HFFc6 (cell line): Measurements from ENCODE around the gene PRKAR1B. TPM values are rescaled to one million over a fixed set of nuclear protein-coding genes. Genes with fewer than 3 reads are reported as not detected.
"Not testable (repeated sequence)": the region's sequence is repeated elsewhere in the genome, so short reads cannot be mapped to it uniquely, and the experiment has no call there.

Source experiments
- DNase-seq: peaks from one replicate; pipeline ENCODE4 v3.0.0-alpha.2; 2018
- H3K27ac Mint-ChIP-seq: 2 replicates; pipeline ENCODE4 v1.8.0; 2020; ENCODE audit warnings: mild to moderate bottlenecking, mixed read lengths
- H3K27me3 Mint-ChIP-seq: 2 replicates; pipeline ENCODE4 v1.8.0; 2021; ENCODE audit warnings: mild to moderate bottlenecking, moderate library complexity, mixed read lengths; ENCODE audit not compliant: insufficient read depth
- H3K36me3 Mint-ChIP-seq: 2 replicates; pipeline ENCODE4 v1.8.0; 2021; ENCODE audit warnings: low read depth, mixed read lengths
- H3K4me1 Mint-ChIP-seq: 2 replicates; pipeline ENCODE4 v1.8.0; 2020; ENCODE audit warnings: low read depth, mixed read lengths
- H3K4me3 Mint-ChIP-seq: 2 replicates; pipeline ENCODE4 v1.8.0; 2020; ENCODE audit warnings: mild to moderate bottlenecking, moderate library complexity, mixed read lengths
- H3K9me3 Mint-ChIP-seq: 2 replicates; pipeline ENCODE4 v1.8.0; 2020; ENCODE audit warnings: mild to moderate bottlenecking, mixed read lengths
- total RNA-seq, 6 experiments: library from RNA; stranded (reverse); fragmentation: NEBNext Ultra II Directional; extraction: Animal tissue kit (Norgen Biotek cat#: 25700); gene quantifications; 2 replicates in 1 of 6; 3 replicates in 5 of 6; pipeline ENCODE4 v1.2.3, GENCODE V29; 2021
- TF ChIP-seq, protein P1 (sequence below): fragments of 200-600 bp; sonication (generic); IDR thresholded peaks from 2 replicates; pipeline ENCODE4 v1.5.0; 2021; ENCODE audit warnings: antibody characterized with exemption, mild to moderate bottlenecking

Gene PRKAR1B
- total RNA-seq, 6 experiments from 2014 or later: 15.5 to 22.7 (median 17.1) TPM

DNA sequence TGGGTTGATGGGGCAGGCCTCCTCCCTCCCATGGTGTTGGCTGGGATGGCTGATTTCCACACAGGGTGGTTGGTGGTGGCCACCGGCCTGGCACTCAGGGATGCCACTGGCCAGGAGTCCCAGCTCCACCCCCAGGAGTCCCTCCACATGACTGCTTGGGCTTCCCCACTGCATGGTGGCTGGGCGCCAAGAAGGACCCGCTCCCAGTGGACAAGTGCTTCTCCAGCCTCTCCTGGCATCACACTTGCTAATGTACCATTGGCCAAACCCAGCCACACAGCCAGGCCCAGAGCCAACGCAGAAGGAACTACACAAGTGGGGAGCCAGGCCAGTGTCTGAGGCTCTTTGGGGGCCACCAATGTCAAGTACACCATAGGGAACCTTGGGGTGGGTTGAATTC, 74.2 kb downstream of the PRKAR1B start:
- no peak for DNase-seq
- Mint-ChIP-seq H3K27ac (no peak overlapping the region), H3K36me3 (no peaks in the 10 kb centered on the region; the same call in 1 of the 2 replicates), H3K4me3 (no peak overlapping the region), H3K27me3 (no peaks in the 10 kb centered on the region), H3K9me3 (peaks cover 10% of the 10 kb centered on the region), H3K4me1 (no peaks in the 10 kb centered on the region)
- TF ChIP-seq, protein P1, sequence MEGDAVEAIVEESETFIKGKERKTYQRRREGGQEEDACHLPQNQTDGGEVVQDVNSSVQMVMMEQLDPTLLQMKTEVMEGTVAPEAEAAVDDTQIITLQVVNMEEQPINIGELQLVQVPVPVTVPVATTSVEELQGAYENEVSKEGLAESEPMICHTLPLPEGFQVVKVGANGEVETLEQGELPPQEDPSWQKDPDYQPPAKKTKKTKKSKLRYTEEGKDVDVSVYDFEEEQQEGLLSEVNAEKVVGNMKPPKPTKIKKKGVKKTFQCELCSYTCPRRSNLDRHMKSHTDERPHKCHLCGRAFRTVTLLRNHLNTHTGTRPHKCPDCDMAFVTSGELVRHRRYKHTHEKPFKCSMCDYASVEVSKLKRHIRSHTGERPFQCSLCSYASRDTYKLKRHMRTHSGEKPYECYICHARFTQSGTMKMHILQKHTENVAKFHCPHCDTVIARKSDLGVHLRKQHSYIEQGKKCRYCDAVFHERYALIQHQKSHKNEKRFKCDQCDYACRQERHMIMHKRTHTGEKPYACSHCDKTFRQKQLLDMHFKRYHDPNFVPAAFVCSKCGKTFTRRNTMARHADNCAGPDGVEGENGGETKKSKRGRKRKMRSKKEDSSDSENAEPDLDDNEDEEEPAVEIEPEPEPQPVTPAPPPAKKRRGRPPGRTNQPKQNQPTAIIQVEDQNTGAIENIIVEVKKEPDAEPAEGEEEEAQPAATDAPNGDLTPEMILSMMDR: no peak

DNA sequence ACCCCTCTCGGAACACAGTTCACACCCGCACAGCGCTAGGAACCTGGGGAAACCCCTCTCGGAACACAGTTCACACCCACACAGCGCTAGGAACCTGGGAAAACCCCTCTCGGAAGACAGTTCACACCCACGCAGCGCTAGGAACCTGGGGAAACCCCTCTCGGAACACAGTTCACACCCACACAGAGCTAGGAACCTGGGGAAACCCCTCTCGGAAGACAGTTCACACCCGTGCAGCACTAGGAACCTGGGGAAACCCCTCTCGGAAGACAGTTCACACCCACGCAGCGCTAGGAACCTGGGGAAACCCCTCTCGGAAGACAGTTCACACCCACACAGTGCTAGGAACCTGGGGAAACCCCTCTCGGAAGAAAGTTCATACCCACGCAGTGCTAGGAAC, 74.9 kb downstream of the PRKAR1B start:
- not testable (repeated sequence) for H3K27ac Mint-ChIP-seq, DNase-seq, H3K27me3 Mint-ChIP-seq, H3K4me3 Mint-ChIP-seq, H3K36me3 Mint-ChIP-seq, H3K4me1 Mint-ChIP-seq
- H3K9me3 Mint-ChIP-seq: peaks cover 15% of the 10 kb centered on the region

DNA sequence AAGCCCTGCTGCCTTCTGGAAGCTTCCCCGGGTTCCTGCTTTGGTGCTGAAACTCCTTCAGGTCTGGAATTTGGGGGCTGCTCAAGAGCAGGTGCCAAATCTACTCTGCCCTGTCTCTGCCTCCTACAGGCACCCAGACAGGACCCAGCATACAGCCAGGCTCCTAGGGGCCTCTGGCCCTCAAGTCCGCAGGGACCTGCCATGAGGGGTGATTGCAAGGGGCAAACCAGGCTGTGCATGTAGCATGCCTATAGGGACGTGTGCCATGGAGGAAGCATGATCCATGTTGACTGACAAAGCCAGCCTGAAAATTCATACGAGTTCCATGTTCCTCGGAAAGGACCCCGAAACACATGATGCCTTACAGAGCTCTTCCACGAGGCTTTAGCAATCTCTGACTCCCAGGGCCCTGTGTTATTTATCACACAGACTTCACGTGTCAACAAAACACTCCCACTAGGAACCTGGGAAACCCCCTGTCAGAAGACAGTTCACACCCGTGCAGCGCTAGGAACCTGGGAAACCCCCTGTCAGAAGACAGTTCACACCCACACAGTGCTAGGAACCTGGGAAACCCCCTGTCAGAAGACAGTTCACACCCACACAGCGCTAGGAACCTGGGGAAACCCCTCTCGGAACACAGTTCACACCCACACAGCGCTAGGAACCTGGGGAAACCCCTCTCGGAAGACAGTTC, 75.9 kb downstream of the PRKAR1B start:
- Mint-ChIP-seq H3K9me3 (peaks cover 19% of the 10 kb centered on the region), H3K27ac (no peak overlapping the region), H3K36me3 (no peaks in the 10 kb centered on the region; the same call in 1 of the 2 replicates), H3K27me3 (no peaks in the 10 kb centered on the region; the same call in 1 of the 2 replicates), H3K4me1 (no peaks in the 10 kb centered on the region), H3K4me3 (no peak overlapping the region)
- TF ChIP-seq, protein P1: no peak
- DNase-seq: no peak

DNA sequence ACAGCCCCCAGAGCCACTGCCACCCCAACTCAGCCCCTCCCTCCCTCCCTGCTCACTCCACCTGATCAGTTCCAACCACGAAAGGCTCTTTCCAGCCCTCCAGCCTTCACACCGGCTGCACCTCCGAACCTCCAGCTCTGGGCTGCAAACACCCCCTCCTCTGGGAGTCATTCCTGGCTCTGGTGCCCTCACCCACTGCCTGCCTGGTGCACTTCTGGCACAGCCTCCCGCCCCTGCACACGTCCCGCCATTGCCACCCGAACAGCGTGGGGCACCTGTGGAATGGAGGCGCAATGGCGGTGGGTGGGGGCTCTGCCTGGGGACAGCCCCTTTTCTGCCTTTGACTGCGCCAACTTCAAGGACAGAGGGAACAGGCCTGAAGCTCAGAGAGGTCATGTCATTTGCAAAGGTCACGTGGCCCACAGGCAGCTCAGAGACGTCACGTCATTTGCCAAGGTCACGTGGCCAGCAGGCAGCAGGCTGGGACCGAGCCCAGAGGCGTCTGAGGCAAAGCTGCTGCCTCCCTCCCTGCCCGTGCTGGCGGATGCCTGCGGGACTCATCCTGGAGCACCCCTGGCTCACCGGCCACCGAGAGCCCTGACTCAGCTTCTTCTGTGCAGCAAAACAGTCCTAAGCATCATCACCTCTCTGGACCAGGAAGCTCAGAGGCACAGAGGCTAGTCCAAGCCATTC, 76.6 kb downstream of the PRKAR1B start:
- Mint-ChIP-seq H3K4me1 (no peaks in the 10 kb centered on the region), H3K27ac (no peak overlapping the region), H3K36me3 (no peaks in the 10 kb centered on the region; the same call in 1 of the 2 replicates), H3K27me3 (no peaks in the 10 kb centered on the region; the same call in 1 of the 2 replicates), H3K9me3 (peaks cover 19% of the 10 kb centered on the region), H3K4me3 (no peak overlapping the region)
- DNase-seq: no peak
- TF ChIP-seq, protein P1: no peak

DNA sequence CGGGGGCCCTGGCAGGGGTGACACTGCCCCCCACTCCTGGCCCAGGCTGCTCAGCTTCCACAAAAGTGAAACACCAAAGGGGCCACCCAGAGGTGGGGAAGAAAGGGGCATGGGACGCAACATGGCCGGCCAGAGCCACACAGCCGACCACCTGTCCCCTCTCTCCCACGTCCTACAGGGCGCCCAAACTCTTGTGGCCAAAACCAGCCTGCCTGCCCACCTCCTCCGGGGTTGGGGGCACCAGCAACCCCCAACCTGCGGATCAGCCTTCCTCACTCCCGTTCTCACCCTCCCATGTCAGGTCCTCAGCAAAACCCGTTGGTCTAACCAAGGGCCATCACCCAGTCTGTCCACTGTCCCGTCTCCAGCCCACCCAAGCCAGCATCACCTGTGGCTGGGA, 80.1 kb downstream of the PRKAR1B start:
- H3K27me3 Mint-ChIP-seq: peaks cover 2% of the 10 kb centered on the region
- peaks cover 22% of the 10 kb centered on the region for H3K9me3 Mint-ChIP-seq
- DNase-seq: no peak
- H3K4me1 Mint-ChIP-seq: no peaks in the 10 kb centered on the region
- H3K36me3 Mint-ChIP-seq: peaks cover 6% of the 10 kb centered on the region
- no peak overlapping the region for H3K4me3 Mint-ChIP-seq
- no peak overlapping the region for H3K27ac Mint-ChIP-seq
- TF ChIP-seq, protein P1: no peak

DNA sequence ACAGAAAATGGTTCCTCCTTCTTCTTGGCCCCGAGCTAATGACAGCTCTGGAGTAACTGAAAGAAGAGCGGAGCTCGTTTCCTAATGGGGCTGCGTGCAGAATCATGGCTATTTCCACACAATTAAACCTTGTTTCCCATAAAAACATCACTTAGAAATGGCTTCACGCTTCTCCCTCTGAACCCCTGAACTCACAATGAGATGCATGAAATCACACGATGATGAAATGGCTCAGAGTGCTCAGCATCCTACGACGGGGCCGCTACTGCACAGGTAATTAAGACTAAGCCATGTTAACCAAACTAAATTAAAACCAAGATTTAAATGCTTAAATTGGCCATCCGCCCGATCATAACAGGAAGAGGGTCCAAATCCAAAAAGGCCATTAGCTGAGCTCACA, 80.6 kb downstream of the PRKAR1B start:
- Mint-ChIP-seq H3K9me3 (peaks cover 22% of the 10 kb centered on the region), H3K36me3 (peaks cover 6% of the 10 kb centered on the region), H3K27ac (no peak overlapping the region), H3K27me3 (peaks cover 2% of the 10 kb centered on the region), H3K4me1 (no peaks in the 10 kb centered on the region), H3K4me3 (no peak overlapping the region)
- no peak for DNase-seq
- TF ChIP-seq, protein P1: no peak
